Hepatocyte (in vitro differentiated cells): ENCODE measurements around the gene PRSS50. TPM values are rescaled to one million over a fixed set of nuclear protein-coding genes. Genes with fewer than 3 reads are reported as not detected.

Source experiments
- DNase-seq: peaks from one replicate; pipeline ENCODE4 v3.0.0-alpha.2; 2016; ENCODE audit warnings: low spot score
- H2AFZ ChIP-seq: fragments of 200-600 bp; sonication (generic); 2 replicates; pipeline ENCODE4 v1.6.0; 2016; ENCODE audit warnings: antibody characterized with exemption, mild to moderate bottlenecking
- H3K27ac ChIP-seq: fragments of 200-600 bp; sonication (generic); 2 replicates; pipeline ENCODE4 v1.5.1; 2016; ENCODE audit warnings: mild to moderate bottlenecking
- H3K27me3 ChIP-seq: fragments of 200-600 bp; sonication (generic); 2 replicates; pipeline ENCODE4 v1.6.1; 2016
- H3K36me3 ChIP-seq: fragments of 200-600 bp; sonication (generic); replicated peaks from 2 replicates; pipeline ENCODE4 v1.5.1; 2016; ENCODE audit warnings: low read depth; ENCODE audit not compliant: insufficient read depth
- H3K4me1 ChIP-seq: fragments of 200-600 bp; sonication (generic); 2 replicates; pipeline ENCODE4 v1.5.1; 2016; ENCODE audit warnings: mild to moderate bottlenecking, moderate library complexity; ENCODE audit not compliant: insufficient read depth
- H3K4me2 ChIP-seq: fragments of 200-600 bp; sonication (generic); 2 replicates; pipeline ENCODE4 v1.6.0; 2016
- H3K4me3 ChIP-seq: fragments of 200-600 bp; sonication (generic); 2 replicates; pipeline ENCODE4 v1.5.1; 2016; ENCODE audit warnings: mild to moderate bottlenecking
- H3K79me2 ChIP-seq: fragments of 200-600 bp; sonication (generic); 2 replicates; pipeline ENCODE4 v1.6.0; 2017; ENCODE audit warnings: mild to moderate bottlenecking
- H3K9me2 ChIP-seq: fragments of 200-600 bp; sonication (generic); replicated peaks from 2 replicates; pipeline ENCODE4 v1.6.0; 2017; ENCODE audit warnings: mild to moderate bottlenecking; ENCODE audit not compliant: insufficient read depth
- H3K9me3 ChIP-seq: fragments of 200-600 bp; sonication (generic); 2 replicates; pipeline ENCODE4 v1.5.1; 2016; ENCODE audit warnings: low read depth, mild to moderate bottlenecking
- H4K20me1 ChIP-seq: fragments of 200-600 bp; sonication (generic); 2 replicates; pipeline ENCODE4 v1.6.0; 2016; ENCODE audit warnings: mild to moderate bottlenecking; ENCODE audit not compliant: insufficient read depth, poor library complexity, severe bottlenecking
- CTCF ChIP-seq: fragments of 200-600 bp; sonication (generic); IDR thresholded peaks from 2 replicates; pipeline ENCODE4 v1.5.1; 2016; ENCODE audit warnings: antibody characterized with exemption, mild to moderate bottlenecking; ENCODE audit not compliant: poor library complexity
- EZH2 ChIP-seq: fragments of 200-600 bp; sonication (generic); IDR thresholded peaks from 2 replicates; pipeline ENCODE4 v1.6.1; 2016; ENCODE audit warnings: antibody characterized with exemption, mild to moderate bottlenecking, borderline replicate concordance
- EZH2phosphoT487 ChIP-seq: fragments of 200-600 bp; sonication (generic); IDR thresholded peaks from one replicate; pipeline ENCODE4 v1.6.1; 2018; ENCODE audit warnings: antibody characterized with exemption, mild to moderate bottlenecking, low read depth, moderate library complexity; ENCODE audit not compliant: unreplicated experiment, severe bottlenecking
- WGBS: methylation state at CpG from one replicate; pipeline ENCODE4 v1.1.6; 2016; ENCODE audit warnings: low lambda C conversion rate; ENCODE audit errors: missing lambda C conversion rate; 5-methylcytosine and 5-hydroxymethylcytosine counted together
- polyA plus RNA-seq: library from polyadenylated mRNA; unstranded; fragments of >200 nt; fragmentation: Nextera tagmentation; extraction: Ambion mirVana; gene quantifications from 2 replicates; pipeline ENCODE4 v1.2.1, GENCODE V29; 2016
- small RNA-seq: library from RNA; depleted of rRNA; stranded (forward); fragments of <200 nt; gene quantifications from one replicate; pipeline ENCODE3, GENCODE V24; 2014
- total RNA-seq: library from RNA; depleted of rRNA; stranded (reverse); fragments of >200 nt; gene quantifications from 2 replicates; pipeline ENCODE4 v1.2.3, GENCODE V29; 2014

PRSS50 gene
- total and polyA plus RNA-seq, 2 experiments from 2014 or later = 0.33 to 1.4 TPM

GRCh38 chr3:46663591-46664135 is 54.0 kb downstream of the PRSS50 start:
- peak overlapping the region; percentile 48 for H3K4me2 ChIP-seq

GRCh38 chr3:46662771-46663551 is 54.7 kb downstream of the PRSS50 start:
- no peak overlapping the region for H2AFZ ChIP-seq
- H3K4me3 ChIP-seq = no peak overlapping the region
- peaks cover 17% of the 10 kb centered on the region for H3K4me1 ChIP-seq
- no peak for TF ChIP-seq EZH2phosphoT487
- TF ChIP-seq EZH2 = no peak
- TF ChIP-seq CTCF = no peak
- H3K4me2 ChIP-seq = peak overlapping the region; percentile 48
- no peaks in the 10 kb centered on the region for H3K79me2 ChIP-seq
- H3K27me3 ChIP-seq = no peaks in the 10 kb centered on the region
- peak overlapping the region; percentile 57 for H3K27ac ChIP-seq
- DNase-seq = peak; percentile 49
- no peaks in the 10 kb centered on the region for H4K20me1 ChIP-seq
- WGBS = 60% methylated on average over 17 of the region's 17 CpGs
- no peaks in the 10 kb centered on the region for H3K36me3 ChIP-seq
- H3K9me2 ChIP-seq = no peaks in the 10 kb centered on the region
- no peaks in the 10 kb centered on the region for H3K9me3 ChIP-seq

More at GRCh38 chr3:46663591-46664135, 54.0 kb downstream of the PRSS50 start:
- 70% methylated on average over 8 of the region's 8 CpGs for WGBS
- no peaks in the 10 kb centered on the region for H3K27me3 ChIP-seq
- TF ChIP-seq CTCF = peak; percentile 29
- no peak for TF ChIP-seq EZH2phosphoT487
- TF ChIP-seq EZH2 = no peak
- peak; percentile 43 for DNase-seq
- H3K4me3 ChIP-seq = no peak overlapping the region
- no peaks in the 10 kb centered on the region for H3K9me2 ChIP-seq
- H3K36me3 ChIP-seq = no peaks in the 10 kb centered on the region
- no peaks in the 10 kb centered on the region for H4K20me1 ChIP-seq
- H3K27ac ChIP-seq = peak overlapping the region; percentile 57
- H3K4me1 ChIP-seq = peaks cover 17% of the 10 kb centered on the region
- no peaks in the 10 kb centered on the region for H3K9me3 ChIP-seq
- no peak overlapping the region for H2AFZ ChIP-seq
- no peaks in the 10 kb centered on the region for H3K79me2 ChIP-seq

Small RNA genes within 50 kb of the gene (small RNA-seq; reads per million reads assigned to genes)
- gene PRSS45 = not detected

Other genes starting within 250 kb of the PRSS50 start
- 0.64 and 2.0 TPM in 2 replicates for gene RTP3, start 219.9 kb downstream of the PRSS50 start, total RNA-seq
- 0.57 and 1.8 TPM in 2 replicates for gene RTP3, start 219.9 kb downstream of the PRSS50 start, polyA plus RNA-seq
- 0.28 and 0.60 TPM in 2 replicates for gene LRRC2, start 151.6 kb downstream of the PRSS50 start, total RNA-seq
- gene LRRC2, start 151.6 kb downstream of the PRSS50 start, polyA plus RNA-seq = 2.0 and 4.4 TPM in 2 replicates
- not detected in 2 replicates for gene FAM240A, start 105.3 kb downstream of the PRSS50 start, total RNA-seq
- not detected in 2 replicates for gene FAM240A, start 105.3 kb downstream of the PRSS50 start, polyA plus RNA-seq
- gene ALS2CL, start 24.2 kb downstream of the PRSS50 start, total RNA-seq = 8.5 and 14.4 TPM in 2 replicates
- gene ALS2CL, start 24.2 kb downstream of the PRSS50 start, polyA plus RNA-seq = 15.2 and 17.2 TPM in 2 replicates
- 0.12 and 0.37 TPM in 2 replicates for gene TMIE, start 16.5 kb downstream of the PRSS50 start, total RNA-seq
- gene TMIE, start 16.5 kb downstream of the PRSS50 start, polyA plus RNA-seq = 0.51 and 0.69 TPM in 2 replicates
- gene MYL3, start 145.6 kb upstream of the PRSS50 start, total RNA-seq = 5.8 and 9.5 TPM in 2 replicates
- 7.4 and 9.7 TPM in 2 replicates for gene MYL3, start 145.6 kb upstream of the PRSS50 start, polyA plus RNA-seq
- gene PTH1R, start 159.9 kb upstream of the PRSS50 start, total RNA-seq = 13.9 and 14.5 TPM in 2 replicates
- 29.4 and 31.0 TPM in 2 replicates for gene PTH1R, start 159.9 kb upstream of the PRSS50 start, polyA plus RNA-seq